HL-60 (cell line): ENCODE results near the gene LVRN.
"Not testable (repeated sequence)": the region's sequence is repeated elsewhere in the genome, so short reads cannot be mapped to it uniquely, and the experiment has no call there.

Experiments
- DNase-seq, 2 experiments: peaks; one replicate each; pipeline ENCODE4 v3.0.0-alpha.2; 2010 to 2020; ENCODE audit warnings: low read depth in 1 of 2, low spot score in 1 of 2
- H3K27ac ChIP-seq: fragments of 250-450 bp; sonication (Bioruptor Pico); replicated peaks from 2 replicates; pipeline ENCODE4 v1.5.1; 2020; ENCODE audit warnings: mild to moderate bottlenecking, moderate library complexity
- H3K27me3 ChIP-seq: fragments of 250-450 bp; sonication (Bioruptor Pico); 2 replicates; pipeline ENCODE4 v1.5.1; 2021; ENCODE audit warnings: mild to moderate bottlenecking, moderate library complexity; ENCODE audit not compliant: insufficient read depth, poor library complexity, severe bottlenecking
- H3K4me3 ChIP-seq: replicated peaks from 2 replicates; pipeline ENCODE4 v1.5.1; 2011; ENCODE audit warnings: mild to moderate bottlenecking, control low read depth, low read length; ENCODE audit not compliant: insufficient read depth
- GABPA ChIP-seq: IDR thresholded peaks from 2 replicates; pipeline ENCODE4 v1.6.1; 2012; ENCODE audit warnings: low read depth
- POLR2AphosphoS5 ChIP-seq: IDR thresholded peaks from 2 replicates; pipeline ENCODE4 v1.6.1; 2012; ENCODE audit warnings: low read depth
- SPI1 ChIP-seq: IDR thresholded peaks from 2 replicates; pipeline ENCODE4 v1.6.1; 2012; ENCODE audit warnings: low read depth, mild to moderate bottlenecking, borderline replicate concordance
- long read RNA-seq: library from polyadenylated mRNA; unstranded; transcript quantifications from one replicate; pipeline ENCODE4 v2.0.0, GENCODE V29; 2020
- TF ChIP-seq, protein P1 (sequence below): IDR thresholded peaks from 2 replicates; pipeline ENCODE4 v1.6.1; 2012; ENCODE audit warnings: low read depth; ENCODE audit not compliant: insufficient replicate concordance
- TF ChIP-seq, protein P2 (sequence below): IDR thresholded peaks from one replicate; pipeline ENCODE4 v1.5.1; 2011; ENCODE audit warnings: low read length, control low read depth, inconsistent platforms; ENCODE audit not compliant: insufficient read depth

LVRN gene, protein sequence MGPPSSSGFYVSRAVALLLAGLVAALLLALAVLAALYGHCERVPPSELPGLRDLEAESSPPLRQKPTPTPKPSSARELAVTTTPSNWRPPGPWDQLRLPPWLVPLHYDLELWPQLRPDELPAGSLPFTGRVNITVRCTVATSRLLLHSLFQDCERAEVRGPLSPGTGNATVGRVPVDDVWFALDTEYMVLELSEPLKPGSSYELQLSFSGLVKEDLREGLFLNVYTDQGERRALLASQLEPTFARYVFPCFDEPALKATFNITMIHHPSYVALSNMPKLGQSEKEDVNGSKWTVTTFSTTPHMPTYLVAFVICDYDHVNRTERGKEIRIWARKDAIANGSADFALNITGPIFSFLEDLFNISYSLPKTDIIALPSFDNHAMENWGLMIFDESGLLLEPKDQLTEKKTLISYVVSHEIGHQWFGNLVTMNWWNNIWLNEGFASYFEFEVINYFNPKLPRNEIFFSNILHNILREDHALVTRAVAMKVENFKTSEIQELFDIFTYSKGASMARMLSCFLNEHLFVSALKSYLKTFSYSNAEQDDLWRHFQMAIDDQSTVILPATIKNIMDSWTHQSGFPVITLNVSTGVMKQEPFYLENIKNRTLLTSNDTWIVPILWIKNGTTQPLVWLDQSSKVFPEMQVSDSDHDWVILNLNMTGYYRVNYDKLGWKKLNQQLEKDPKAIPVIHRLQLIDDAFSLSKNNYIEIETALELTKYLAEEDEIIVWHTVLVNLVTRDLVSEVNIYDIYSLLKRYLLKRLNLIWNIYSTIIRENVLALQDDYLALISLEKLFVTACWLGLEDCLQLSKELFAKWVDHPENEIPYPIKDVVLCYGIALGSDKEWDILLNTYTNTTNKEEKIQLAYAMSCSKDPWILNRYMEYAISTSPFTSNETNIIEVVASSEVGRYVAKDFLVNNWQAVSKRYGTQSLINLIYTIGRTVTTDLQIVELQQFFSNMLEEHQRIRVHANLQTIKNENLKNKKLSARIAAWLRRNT
- long read RNA-seq, partial matches to known transcripts: 0 of 2 reads
- long read RNA-seq, other reads (novel, unspliced or antisense): 2 of 2 reads

- no peak for DNase-seq
- no peak for TF ChIP-seq SPI1
- no peak for TF ChIP-seq GABPA
- no peak for TF ChIP-seq POLR2AphosphoS5
- TF ChIP-seq, protein P1, sequence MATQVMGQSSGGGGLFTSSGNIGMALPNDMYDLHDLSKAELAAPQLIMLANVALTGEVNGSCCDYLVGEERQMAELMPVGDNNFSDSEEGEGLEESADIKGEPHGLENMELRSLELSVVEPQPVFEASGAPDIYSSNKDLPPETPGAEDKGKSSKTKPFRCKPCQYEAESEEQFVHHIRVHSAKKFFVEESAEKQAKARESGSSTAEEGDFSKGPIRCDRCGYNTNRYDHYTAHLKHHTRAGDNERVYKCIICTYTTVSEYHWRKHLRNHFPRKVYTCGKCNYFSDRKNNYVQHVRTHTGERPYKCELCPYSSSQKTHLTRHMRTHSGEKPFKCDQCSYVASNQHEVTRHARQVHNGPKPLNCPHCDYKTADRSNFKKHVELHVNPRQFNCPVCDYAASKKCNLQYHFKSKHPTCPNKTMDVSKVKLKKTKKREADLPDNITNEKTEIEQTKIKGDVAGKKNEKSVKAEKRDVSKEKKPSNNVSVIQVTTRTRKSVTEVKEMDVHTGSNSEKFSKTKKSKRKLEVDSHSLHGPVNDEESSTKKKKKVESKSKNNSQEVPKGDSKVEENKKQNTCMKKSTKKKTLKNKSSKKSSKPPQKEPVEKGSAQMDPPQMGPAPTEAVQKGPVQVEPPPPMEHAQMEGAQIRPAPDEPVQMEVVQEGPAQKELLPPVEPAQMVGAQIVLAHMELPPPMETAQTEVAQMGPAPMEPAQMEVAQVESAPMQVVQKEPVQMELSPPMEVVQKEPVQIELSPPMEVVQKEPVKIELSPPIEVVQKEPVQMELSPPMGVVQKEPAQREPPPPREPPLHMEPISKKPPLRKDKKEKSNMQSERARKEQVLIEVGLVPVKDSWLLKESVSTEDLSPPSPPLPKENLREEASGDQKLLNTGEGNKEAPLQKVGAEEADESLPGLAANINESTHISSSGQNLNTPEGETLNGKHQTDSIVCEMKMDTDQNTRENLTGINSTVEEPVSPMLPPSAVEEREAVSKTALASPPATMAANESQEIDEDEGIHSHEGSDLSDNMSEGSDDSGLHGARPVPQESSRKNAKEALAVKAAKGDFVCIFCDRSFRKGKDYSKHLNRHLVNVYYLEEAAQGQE: no peak
- TF ChIP-seq, protein P2, sequence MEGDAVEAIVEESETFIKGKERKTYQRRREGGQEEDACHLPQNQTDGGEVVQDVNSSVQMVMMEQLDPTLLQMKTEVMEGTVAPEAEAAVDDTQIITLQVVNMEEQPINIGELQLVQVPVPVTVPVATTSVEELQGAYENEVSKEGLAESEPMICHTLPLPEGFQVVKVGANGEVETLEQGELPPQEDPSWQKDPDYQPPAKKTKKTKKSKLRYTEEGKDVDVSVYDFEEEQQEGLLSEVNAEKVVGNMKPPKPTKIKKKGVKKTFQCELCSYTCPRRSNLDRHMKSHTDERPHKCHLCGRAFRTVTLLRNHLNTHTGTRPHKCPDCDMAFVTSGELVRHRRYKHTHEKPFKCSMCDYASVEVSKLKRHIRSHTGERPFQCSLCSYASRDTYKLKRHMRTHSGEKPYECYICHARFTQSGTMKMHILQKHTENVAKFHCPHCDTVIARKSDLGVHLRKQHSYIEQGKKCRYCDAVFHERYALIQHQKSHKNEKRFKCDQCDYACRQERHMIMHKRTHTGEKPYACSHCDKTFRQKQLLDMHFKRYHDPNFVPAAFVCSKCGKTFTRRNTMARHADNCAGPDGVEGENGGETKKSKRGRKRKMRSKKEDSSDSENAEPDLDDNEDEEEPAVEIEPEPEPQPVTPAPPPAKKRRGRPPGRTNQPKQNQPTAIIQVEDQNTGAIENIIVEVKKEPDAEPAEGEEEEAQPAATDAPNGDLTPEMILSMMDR: no peak
- H3K27ac ChIP-seq: no peak within 1 kb of the TSS
- peaks cover 6% of the 10 kb centered on the region for H3K27me3 ChIP-seq
- peak within 1 kb of the TSS; percentile 39 for H3K4me3 ChIP-seq
Observed at GRCh38 chr5:115962239-115962564, at the start of gene LVRN. TSS of gene LVRN (plus strand) at chr5:115962475. CDS start at chr5:115962618, 143 bp downstream.

GRCh38 chr5:115913623-115914400 lies 48.5 kb upstream of the LVRN start:
- H3K27me3 ChIP-seq, H3K27ac ChIP-seq, DNase-seq, H3K4me3 ChIP-seq: not testable (repeated sequence)

- TF ChIP-seq, protein P1: no peak
- no peak for TF ChIP-seq SPI1
- TF ChIP-seq POLR2AphosphoS5: no peak
- TF ChIP-seq, protein P2: no peak
- TF ChIP-seq GABPA: no peak
- Histone ChIP-seq H3K4me3 (no peak overlapping the region), H3K27ac (no peak overlapping the region), H3K27me3 (no peaks in the 10 kb centered on the region)
- no peak for DNase-seq
Observed at GRCh38 chr5:115920171-115920725, 42.0 kb upstream of the LVRN start.

- H3K4me3 ChIP-seq, DNase-seq: not testable (repeated sequence)
Observed at GRCh38 chr5:115928578-115929407, 33.5 kb upstream of the LVRN start.

GRCh38 chr5:115930171-115930570 lies 32.1 kb upstream of the LVRN start:
- H3K4me3 ChIP-seq, H3K27me3 ChIP-seq, DNase-seq, H3K27ac ChIP-seq: not testable (repeated sequence)

More at GRCh38 chr5:115928578-115929407, 33.5 kb upstream of the LVRN start:
- not testable (repeated sequence) for H3K27me3 ChIP-seq, H3K27ac ChIP-seq
